Measurements from ENCODE around the gene MAP6. TPM values are rescaled to one million over a fixed set of nuclear protein-coding genes. Genes with fewer than 3 reads are reported as not detected.
A peak's percentile ranks its signal among the peaks of the same experiment; 100 is the strongest.

MAP6 gene
- total and polyA plus RNA-seq, 2 of the 13 experiments (the other 11 are each of a cell fraction or from before 2014, with no cell fraction given): 0.04 TPM; not detected in 1

DNA sequence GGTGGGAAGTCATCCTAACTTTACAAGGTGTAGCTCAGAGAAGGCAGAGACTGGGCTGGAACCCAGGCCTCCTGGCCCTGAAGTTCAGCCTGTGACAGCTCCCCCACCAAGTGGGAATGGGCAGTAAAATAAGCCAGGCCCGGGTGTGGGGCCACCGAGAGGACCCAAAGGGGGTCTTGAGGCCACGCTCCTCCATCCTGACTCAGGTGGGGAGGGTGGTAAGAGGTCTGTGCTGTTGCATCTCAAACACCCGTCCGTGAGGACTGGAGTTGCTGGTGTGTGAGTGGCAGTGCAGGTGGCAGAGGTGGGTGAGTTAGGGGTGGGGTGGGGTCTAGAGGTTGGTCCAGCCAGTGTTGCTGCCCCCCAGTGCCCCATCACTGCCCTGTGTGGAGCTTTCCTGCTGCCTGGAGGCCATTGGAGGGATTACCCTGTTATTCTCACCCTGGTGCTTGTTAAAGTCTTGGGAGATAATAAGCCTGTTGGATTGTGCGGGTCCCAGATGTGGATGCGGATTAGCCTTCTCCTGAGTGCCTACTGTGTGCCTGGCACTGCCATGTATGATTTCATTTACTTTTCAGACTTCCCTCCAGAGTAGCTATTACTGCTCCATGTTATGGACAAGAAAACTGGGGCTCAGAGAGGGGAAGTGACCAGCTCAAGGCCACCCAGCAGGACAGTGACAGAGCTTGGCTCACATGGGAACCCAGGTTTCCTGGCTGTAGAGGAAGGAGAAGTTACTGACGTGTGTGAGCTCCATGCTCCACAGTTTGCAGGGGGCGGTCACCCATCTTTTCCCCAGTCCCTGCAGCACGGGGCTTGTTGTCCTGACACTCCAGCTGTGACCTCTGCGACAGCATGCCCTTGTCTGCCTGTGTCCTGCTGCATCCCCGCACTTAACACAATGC is 93.9 kb downstream of the MAP6 start:
- DNase-seq (ENCODE audit: low spot score): no peak
- no peak for FAIRE-seq
- Histone ChIP-seq H3K4me3 (replicated peaks in 1 of 3; ENCODE audit: insufficient read depth in 1 of 3, low read depth in 2 of 3, low read length in 3 of 3) (no peak overlapping the region), H3K79me2 (ENCODE audit: insufficient read depth, low read length) (no peaks in the 10 kb centered on the region), H2AFZ (ENCODE audit: low read length) (no peak overlapping the region), H3K27ac (ENCODE audit: extremely low read length, insufficient read depth, low read length) (no peak overlapping the region), H3K9ac (ENCODE audit: insufficient read depth, low read depth, low read length) (no peak overlapping the region), H4K20me1 (ENCODE audit: insufficient read depth, low read length) (no peaks in the 10 kb centered on the region), H3K27me3 (ENCODE audit: control insufficient read depth in 1 of 2, insufficient read depth in 2 of 2, low read length in 2 of 2) (no peaks in the 10 kb centered on the region), H3K4me2 (ENCODE audit: low read depth, low read length) (no peak overlapping the region), H3K9me3 (ENCODE audit: low read length) (no peaks in the 10 kb centered on the region), H3K36me3 (replicated peaks in 1 of 2; ENCODE audit: control insufficient read depth in 1 of 2, insufficient read depth in 2 of 2, low read length in 2 of 2) (peaks cover 6 to 26% of the 10 kb centered on the region in 2 experiments; a peak in 3 of 5 replicates), H3K4me1 (ENCODE audit: insufficient read depth, low read length) (peaks cover 7% of the 10 kb centered on the region; the same call in 1 of the 2 replicates)
- BruUV-seq (replicated peaks): no TSS peak
- in situ Hi-C loops (cut with HindIII; ENCODE audit: extremely low pct_ligation_motif_present, low pct_unique_long_range_greater_than_20kb): loop anchor here (5.0 kb wide), 1 partner anchor 33 kb away; no protein-coding TSS in a partner anchor
- ChIA-PET CTCF (ENCODE audit: low intra/inter-chr PET ratio, low total read pairs) (interaction anchor here (2.8 kb wide), 1 partner anchor 28 kb away, joined by 13 read pairs; no protein-coding TSS in a partner anchor), POLR2A (interaction anchor here (0.8 to 2.5 kb wide), 3 partner anchors 9 to 13 kb away, joined by 3 to 7 read pairs (median 5); partner anchors contain the start of gene SERPINH1)
- WGBS (ENCODE audit: low lambda C conversion rate): 78% methylated on average over 12 of the region's 12 CpGs
- ATAC-seq: peak; percentile 49
- intact Hi-C loops (cut with micrococcal nuclease; ENCODE audit: unreplicated experiment): no loop called here
- TF ChIP-seq YEATS2 (CRISPR knock-in tag; IDR thresholded peaks at IDR 0.05; ENCODE audit: borderline replicate concordance) (no peak), ZSCAN25 (CRISPR knock-in tag; IDR thresholded peaks at IDR 0.05) (no peak), ZNF414 (CRISPR knock-in tag; IDR thresholded peaks at IDR 0.05) (no peak), ZKSCAN8 (CRISPR knock-in tag; IDR thresholded peaks at IDR 0.05; ENCODE audit: borderline replicate concordance) (0 out of 2 replicates have a peak, but pooled peaks have one; percentile 48), ZBTB8A (CRISPR knock-in tag; IDR thresholded peaks at IDR 0.05; ENCODE audit: borderline replicate concordance, low read depth) (no peak), SATB2 (CRISPR knock-in tag; IDR thresholded peaks at IDR 0.05) (no peak), ZNF704 (CRISPR knock-in tag; IDR thresholded peaks at IDR 0.05; ENCODE audit: borderline replicate concordance) (no peak), HES4 (CRISPR knock-in tag; IDR thresholded peaks at IDR 0.05; ENCODE audit: borderline replicate concordance) (no peak), ZMAT3 (CRISPR knock-in tag; conservative IDR thresholded peaks at IDR 0.05) (no peak), ZNF773 (CRISPR knock-in tag; IDR thresholded peaks at IDR 0.05; ENCODE audit: borderline replicate concordance) (no peak), STAG1 (CRISPR knock-in tag; IDR thresholded peaks at IDR 0.05) (peak; percentile 32), ZNF768 (CRISPR knock-in tag; IDR thresholded peaks at IDR 0.05) (peak; percentile 73), ZNF879 (CRISPR knock-in tag; IDR thresholded peaks at IDR 0.05) (no peak), ZNF451 (CRISPR knock-in tag; IDR thresholded peaks at IDR 0.05) (no peak), HNRNPLL (IDR thresholded peaks at IDR 0.05; ENCODE audit: low read depth, low read length, poor library complexity, severe bottlenecking) (no peak), ZNF788 (CRISPR knock-in tag; IDR thresholded peaks at IDR 0.05; ENCODE audit: borderline replicate concordance) (no peak), KLF11 (CRISPR knock-in tag; IDR thresholded peaks at IDR 0.05) (no peak)
- TF ChIP-seq, protein P1, sequence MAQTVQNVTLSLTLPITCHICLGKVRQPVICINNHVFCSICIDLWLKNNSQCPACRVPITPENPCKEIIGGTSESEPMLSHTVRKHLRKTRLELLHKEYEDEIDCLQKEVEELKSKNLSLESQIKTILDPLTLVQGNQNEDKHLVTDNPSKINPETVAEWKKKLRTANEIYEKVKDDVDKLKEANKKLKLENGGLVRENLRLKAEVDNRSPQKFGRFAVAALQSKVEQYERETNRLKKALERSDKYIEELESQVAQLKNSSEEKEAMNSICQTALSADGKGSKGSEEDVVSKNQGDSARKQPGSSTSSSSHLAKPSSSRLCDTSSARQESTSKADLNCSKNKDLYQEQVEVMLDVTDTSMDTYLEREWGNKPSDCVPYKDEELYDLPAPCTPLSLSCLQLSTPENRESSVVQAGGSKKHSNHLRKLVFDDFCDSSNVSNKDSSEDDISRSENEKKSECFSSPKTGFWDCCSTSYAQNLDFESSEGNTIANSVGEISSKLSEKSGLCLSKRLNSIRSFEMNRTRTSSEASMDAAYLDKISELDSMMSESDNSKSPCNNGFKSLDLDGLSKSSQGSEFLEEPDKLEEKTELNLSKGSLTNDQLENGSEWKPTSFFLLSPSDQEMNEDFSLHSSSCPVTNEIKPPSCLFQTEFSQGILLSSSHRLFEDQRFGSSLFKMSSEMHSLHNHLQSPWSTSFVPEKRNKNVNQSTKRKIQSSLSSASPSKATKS (CRISPR knock-in tag; IDR thresholded peaks at IDR 0.05): no peak
- TF ChIP-seq, protein P2, sequence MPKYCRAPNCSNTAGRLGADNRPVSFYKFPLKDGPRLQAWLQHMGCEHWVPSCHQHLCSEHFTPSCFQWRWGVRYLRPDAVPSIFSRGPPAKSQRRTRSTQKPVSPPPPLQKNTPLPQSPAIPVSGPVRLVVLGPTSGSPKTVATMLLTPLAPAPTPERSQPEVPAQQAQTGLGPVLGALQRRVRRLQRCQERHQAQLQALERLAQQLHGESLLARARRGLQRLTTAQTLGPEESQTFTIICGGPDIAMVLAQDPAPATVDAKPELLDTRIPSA (CRISPR knock-in tag; IDR thresholded peaks at IDR 0.05; ENCODE audit: borderline replicate concordance): no peak
